Sigmoid colon (tissue), 7 donors: ENCODE data around the gene STAT5B. TPM values are rescaled to one million over a fixed set of nuclear protein-coding genes. Genes with fewer than 3 reads are reported as not detected.
A peak's percentile ranks its signal among the peaks of the same experiment; 100 is the strongest.

ENCODE experiments used
- DNase-seq: peaks from one replicate; pipeline ENCODE4 v3.0.0-alpha.2; 2019
- H3K27ac ChIP-seq, 4 donors: fragments of 200-600 bp; sonication (generic); one replicate each; pipeline ENCODE4 v1.5.1; 2016 to 2019; ENCODE audit warnings: mild to moderate bottlenecking in 1 of 4
- H3K27me3 ChIP-seq, 3 donors: fragments of 200-600 bp; sonication (generic); one replicate each; pipeline ENCODE4 v1.5.1; 2019; ENCODE audit warnings: mild to moderate bottlenecking in 1 of 3
- H3K36me3 ChIP-seq, 4 donors: fragments of 200-600 bp; sonication (generic); one replicate each; pipeline ENCODE4 v1.5.1; 2016 to 2019
- H3K4me1 ChIP-seq, 4 donors: fragments of 200-600 bp; sonication (generic); one replicate each; pipeline ENCODE4 v1.5.1; 2017 to 2019
- H3K4me3 ChIP-seq, 4 donors: fragments of 200-600 bp; sonication (generic); one replicate each; pipeline ENCODE4 v1.5.1; 2017 to 2019; ENCODE audit warnings: mild to moderate bottlenecking in 2 of 4, moderate library complexity in 1 of 4
- H3K9me3 ChIP-seq, 4 donors: fragments of 200-600 bp in 3 of 4; sonication (generic) in 3 of 4; one replicate each; pipeline versions ENCODE4 v1.5.1 to v1.6.1; 2013 to 2019
- CTCF ChIP-seq, 4 experiments: fragments of 450-650 bp in 3 of 4; fragments of 200-600 bp in 1 of 4; IDR thresholded peaks; one replicate each; pipeline ENCODE4 v1.5.1; 2016 to 2019; ENCODE audit warnings: antibody characterized with exemption in 4 of 4, mild to moderate bottlenecking in 3 of 4, moderate library complexity in 2 of 4
- EP300 ChIP-seq, 4 donors: sonication (generic); formaldehyde crosslinking; IDR thresholded peaks; one replicate each; pipeline ENCODE4 v1.6.1; 2017; ENCODE audit warnings: antibody characterized with exemption in 4 of 4
- POLR2A ChIP-seq, 2 donors: fragments of 450-650 bp; IDR thresholded peaks; one replicate each; pipeline ENCODE4 v1.6.1; 2016; ENCODE audit warnings: antibody characterized with exemption in 2 of 2, mild to moderate bottlenecking in 2 of 2, moderate library complexity in 2 of 2
- POLR2AphosphoS5 ChIP-seq, 4 donors: sonication (generic); formaldehyde crosslinking; IDR thresholded peaks; one replicate each; pipeline ENCODE4 v1.6.1; 2017; ENCODE audit warnings: antibody characterized with exemption in 4 of 4
- WGBS, 2 donors: extraction: QIAGEN DNeasy Blood & Tissue Kit; methylation state at CpG; one replicate each; pipeline ENCODE4 v1.1.7; 2013; 5-methylcytosine and 5-hydroxymethylcytosine counted together
- intact Hi-C: fragments of 100-400 bp; cut with DNase I; formaldehyde crosslinking; loops from one replicate; pipeline ENCODE4 v1.15.1; 2023
- polyA plus RNA-seq, 3 donors: library from polyadenylated mRNA; stranded (reverse); fragments of 200-250 nt; gene quantifications; one replicate each; pipeline ENCODE4 v1.2.3, GENCODE V29; 2013
- total RNA-seq, 4 donors: library from RNA; depleted of rRNA; stranded (reverse); fragments of >200 nt; gene quantifications; one replicate each; pipeline ENCODE4 v1.1.0, GENCODE V29; 2016
- donor health status: healthy with polysubstance abuse.
- donor health status: Bipolar disorder and iron deficiency.
- donor health status: healthy.

The STAT5B gene
- total and polyA plus RNA-seq, 7 donors = 11.3 to 117 (median 93.5) TPM

- Histone ChIP-seq H3K27me3 (no peaks in the 10 kb centered on the region), H3K27ac (no peak overlapping the region), H3K36me3 (no peaks in the 10 kb centered on the region), H3K4me3 (no peak overlapping the region), H3K4me1 (peaks cover 0 to 2% (median 2%) of the 10 kb centered on the region in 4 donors), H3K9me3 (no peaks in the 10 kb centered on the region)
- DNase-seq = no peak
- TF ChIP-seq POLR2A (IDR thresholded peaks at IDR 0.05) (no peak), CTCF (IDR thresholded peaks at IDR 0.05) (no peak)
- intact Hi-C loops = no loop called here
- WGBS, 2 donors = 95 to 96% methylated on average over 7 of the region's 7 CpGs
These were observed 115.7 kb downstream of the STAT5B start for GRCh38 chr17:42160531-42160910.

GRCh38 chr17:42159796-42160530 is 116.2 kb downstream of the STAT5B start:
- no peaks in the 10 kb centered on the region for H3K36me3 ChIP-seq
- 82% methylated on average over 14 of the region's 14 CpGs for WGBS, 2 donors
- TF ChIP-seq POLR2AphosphoS5 (IDR thresholded peaks at IDR 0.05) (no peak), CTCF (IDR thresholded peaks at IDR 0.05) (no peak), EP300 (IDR thresholded peaks at IDR 0.05) (no peak), POLR2A (IDR thresholded peaks at IDR 0.05) (no peak)

GRCh38 chr17:42155614-42156045 is 120.6 kb downstream of the STAT5B start:
- H3K27me3 ChIP-seq = no peaks in the 10 kb centered on the region
- H3K9me3 ChIP-seq = no peaks in the 10 kb centered on the region
- peak overlapping the region in 2 of 4 donors; percentile 65 to 82 for H3K27ac ChIP-seq
- no peak for DNase-seq
- H3K4me1 ChIP-seq = peaks cover 0 to 37% (median 33%) of the 10 kb centered on the region in 4 donors
- 46 to 70% methylated on average over 17 of the region's 17 CpGs for WGBS, 2 donors
- intact Hi-C loops = loop anchor here (5.0 kb wide), 1 partner anchor 37 kb away; the partner anchor contains the start of gene GHDC
- TF ChIP-seq CTCF (IDR thresholded peaks at IDR 0.05) = no peak
- TF ChIP-seq POLR2AphosphoS5 (IDR thresholded peaks at IDR 0.05) = no peak
- no peak for TF ChIP-seq EP300 (IDR thresholded peaks at IDR 0.05)
- TF ChIP-seq POLR2A (IDR thresholded peaks at IDR 0.05) = no peak
- H3K36me3 ChIP-seq = peaks cover 0 to 11% (median 0%) of the 10 kb centered on the region in 4 donors
- peak overlapping the region; percentile 88 to 100 (median 96) for H3K4me3 ChIP-seq

More at GRCh38 chr17:42159796-42160530, 116.2 kb downstream of the STAT5B start:
- Histone ChIP-seq H3K27ac (no peak overlapping the region), H3K4me1 (peaks cover 0 to 6% (median 5%) of the 10 kb centered on the region in 4 donors), H3K27me3 (no peaks in the 10 kb centered on the region), H3K9me3 (no peaks in the 10 kb centered on the region), H3K4me3 (no peak overlapping the region)
- DNase-seq = no peak
- intact Hi-C loops = loop anchor here (5.0 kb wide), 1 partner anchor 32 kb away; the partner anchor contains the start of gene GHDC

GRCh38 chr17:42153919-42154742 is 122.1 kb downstream of the STAT5B start:
- TF ChIP-seq EP300 (IDR thresholded peaks at IDR 0.05) (no peak), POLR2AphosphoS5 (IDR thresholded peaks at IDR 0.05) (no peak), POLR2A (IDR thresholded peaks at IDR 0.05) (no peak), CTCF (IDR thresholded peaks at IDR 0.05) (no peak)
- peaks cover 0 to 41% (median 36%) of the 10 kb centered on the region in 4 donors for H3K4me1 ChIP-seq

More at GRCh38 chr17:42153919-42154742, 122.1 kb downstream of the STAT5B start:
- no peaks in the 10 kb centered on the region for H3K27me3 ChIP-seq
- no peak for DNase-seq
- H3K4me3 ChIP-seq = peak overlapping the region; percentile 88 to 100 (median 96)
- WGBS, 2 donors = 4 to 10% methylated on average over 15 of the region's 15 CpGs
- peaks cover 0 to 13% (median 0%) of the 10 kb centered on the region in 4 donors for H3K36me3 ChIP-seq
- intact Hi-C loops = no loop called here
- peak overlapping the region; percentile 82 to 89 (median 86) for H3K27ac ChIP-seq
- no peaks in the 10 kb centered on the region for H3K9me3 ChIP-seq

Other genes with a start within 250 kb of the STAT5B start
- gene C17orf113, start 225.8 kb downstream of the STAT5B start, total RNA-seq = under 1 TPM; 0.27 to 0.71 (median 0.39) TPM
- under 1 TPM; 0.23 to 0.66 (median 0.60) TPM for gene C17orf113, start 225.8 kb downstream of the STAT5B start, polyA plus RNA-seq
- under 1 TPM in 1 of 4 donors, not detected in 3; 0.33 TPM for gene ZNF385C, start 177.9 kb downstream of the STAT5B start, total RNA-seq
- gene ZNF385C, start 177.9 kb downstream of the STAT5B start, polyA plus RNA-seq = under 1 TPM in 2 of 3 donors, not detected in 1; 0.42 to 0.60 TPM
- 10 to 100 TPM in 3 of 4 donors, 1 to 10 TPM in 1; 8.9 to 16.3 (median 14.6) TPM for gene DHX58, start 163.7 kb downstream of the STAT5B start, total RNA-seq
- gene DHX58, start 163.7 kb downstream of the STAT5B start, polyA plus RNA-seq = 10 to 100 TPM in 1 of 3 donors, 1 to 10 TPM in 2; 4.4 to 19.0 (median 6.6) TPM
- gene KAT2A, start 155.0 kb downstream of the STAT5B start, total RNA-seq = 10 to 100 TPM; 20.0 to 95.8 (median 26.0) TPM
- 10 to 100 TPM in 1 of 3 donors, 1 to 10 TPM in 2; 6.9 to 45.2 (median 9.6) TPM for gene KAT2A, start 155.0 kb downstream of the STAT5B start, polyA plus RNA-seq
- under 1 TPM in 3 of 4 donors, not detected in 1; 0.27 to 0.83 (median 0.49) TPM for gene HSPB9, start 153.6 kb downstream of the STAT5B start, total RNA-seq
- under 1 TPM in 1 of 3 donors, not detected in 2; 0.10 TPM for gene HSPB9, start 153.6 kb downstream of the STAT5B start, polyA plus RNA-seq
- 100 to 1,000 TPM in 2 of 4 donors, 10 to 100 TPM in 2; 75.9 to 104 (median 93.1) TPM for gene RAB5C, start 121.4 kb downstream of the STAT5B start, total RNA-seq
- 100 to 1,000 TPM; 182 to 303 (median 213) TPM for gene RAB5C, start 121.4 kb downstream of the STAT5B start, polyA plus RNA-seq
- not detected for gene KCNH4, start 95.2 kb downstream of the STAT5B start, total RNA-seq
- gene KCNH4, start 95.2 kb downstream of the STAT5B start, polyA plus RNA-seq = under 1 TPM in 1 of 3 donors, not detected in 2; 0.25 TPM
- not detected for gene HCRT, start 90.9 kb downstream of the STAT5B start, total RNA-seq
- gene HCRT, start 90.9 kb downstream of the STAT5B start, polyA plus RNA-seq = not detected
- 10 to 100 TPM; 32.1 to 76.0 (median 42.4) TPM for gene GHDC, start 81.9 kb downstream of the STAT5B start, total RNA-seq
- gene GHDC, start 81.9 kb downstream of the STAT5B start, polyA plus RNA-seq = 10 to 100 TPM in 1 of 3 donors, 1 to 10 TPM in 2; 5.8 to 25.8 (median 7.2) TPM
- gene STAT5A, start 12.1 kb upstream of the STAT5B start, total RNA-seq = 10 to 100 TPM; 57.2 to 91.0 (median 80.8) TPM
- 10 to 100 TPM in 2 of 3 donors, 1 to 10 TPM in 1; 7.4 to 39.2 (median 13.2) TPM for gene STAT5A, start 12.1 kb upstream of the STAT5B start, polyA plus RNA-seq
- gene STAT3, start 112.1 kb upstream of the STAT5B start, total RNA-seq = 100 to 1,000 TPM in 3 of 4 donors, 10 to 100 TPM in 1; 87.4 to 230 (median 129) TPM
- 100 to 1,000 TPM in 1 of 3 donors, 10 to 100 TPM in 2; 43.8 to 135 (median 55.7) TPM for gene STAT3, start 112.1 kb upstream of the STAT5B start, polyA plus RNA-seq
- 100 to 1,000 TPM; 231 to 519 (median 409) TPM for gene CAVIN1, start 146.9 kb upstream of the STAT5B start, total RNA-seq
- gene CAVIN1, start 146.9 kb upstream of the STAT5B start, polyA plus RNA-seq = 10 to 100 TPM; 11.8 to 88.9 (median 50.1) TPM
- gene ATP6V0A1, start 182.5 kb upstream of the STAT5B start, total RNA-seq = 10 to 100 TPM; 36.0 to 96.1 (median 51.2) TPM
- gene ATP6V0A1, start 182.5 kb upstream of the STAT5B start, polyA plus RNA-seq = 10 to 100 TPM; 11.6 to 53.1 (median 16.2) TPM